ENCODE measurements around the gene MPHOSPH10.

GRCh38 chr2:71143782-71144181 lies 13.3 kb downstream of the MPHOSPH10 start:
- TF ChIP-seq CTCF (IDR thresholded peaks at IDR 0.05) (no peak), SIN3A (IDR thresholded peaks at IDR 0.05; ENCODE audit: borderline replicate concordance, insufficient read depth, low read depth, low read length) (no peak), POLR2AphosphoS5 (IDR thresholded peaks at IDR 0.05; ENCODE audit: low read depth, low read length) (no peak), TCF7L2 (IDR thresholded peaks at IDR 0.05; ENCODE audit: low read depth, low read length) (no peak), REST (IDR thresholded peaks at IDR 0.05; ENCODE audit: insufficient read depth in 1 of 2, low read depth in 2 of 2, low read length in 1 of 2) (no peak)
